Neural progenitor cell (in vitro differentiated cells): ENCODE measurements around the gene RAPGEF4.
A peak's percentile ranks its signal among the peaks of the same experiment; 100 is the strongest.

Experiments
- CTCF ChIP-seq: fragments of 200-600 bp; sonication (generic); IDR thresholded peaks from 2 replicates; pipeline ENCODE4 v1.5.1; 2017; ENCODE audit warnings: antibody characterized with exemption, mild to moderate bottlenecking
- EZH2phosphoT487 ChIP-seq: fragments of 200-600 bp; sonication (generic); IDR thresholded peaks from 2 replicates; pipeline ENCODE4 v1.6.1; 2017; ENCODE audit warnings: antibody characterized with exemption

DNA sequence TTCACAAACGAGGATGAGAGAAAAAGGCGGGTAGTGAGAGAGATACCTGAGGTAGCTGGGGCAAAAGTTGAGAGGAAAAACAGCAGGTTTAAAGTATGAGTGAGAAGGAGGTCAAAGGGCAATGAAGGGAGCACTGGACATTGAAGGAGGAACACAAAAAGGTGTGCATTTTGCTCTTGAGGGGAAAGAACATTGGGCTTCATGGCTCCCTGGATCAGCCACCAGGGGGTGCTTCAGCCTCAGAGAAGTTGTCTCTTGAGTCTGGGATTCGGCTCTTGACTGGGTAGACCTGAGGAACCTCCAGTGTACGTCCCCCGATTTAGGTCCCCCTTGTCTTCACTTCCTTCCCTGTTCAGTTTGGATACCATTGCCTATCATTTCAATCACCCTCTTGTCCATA is 128.5 kb downstream of the RAPGEF4 start:
- TF ChIP-seq CTCF: peak; percentile 78
- TF ChIP-seq EZH2phosphoT487: no peak
